Measurements from ENCODE around the gene RDH16.
"Not testable (repeated sequence)": the region's sequence is repeated elsewhere in the genome, so short reads cannot be mapped to it uniquely, and the experiment has no call there.

The RDH16 gene

GRCh38 chr12:56989861-56990610, 32.6 kb upstream of the RDH16 start:
- FAIRE-seq = no peak

GRCh38 chr12:56988207-56988739, 30.9 kb upstream of the RDH16 start:
- DNase-seq (ENCODE audit: insufficient read length, low spot score) = no peak
- no peak for FAIRE-seq

More at GRCh38 chr12:56989861-56990610, 32.6 kb upstream of the RDH16 start:
- DNase-seq (ENCODE audit: insufficient read length, low spot score) = no peak

- DNase-seq (ENCODE audit: insufficient read length, low spot score) = peak; percentile 59
- no peak for FAIRE-seq
These were observed 30.2 kb upstream of the RDH16 start for GRCh38 chr12:56987551-56988053.

- FAIRE-seq = no peak
These were observed 29.6 kb upstream of the RDH16 start for GRCh38 chr12:56987011-56987410.

GRCh38 chr12:56985714-56986113, 28.3 kb upstream of the RDH16 start:
- DNase-seq (ENCODE audit: insufficient read length, low spot score); FAIRE-seq: not testable (repeated sequence)

More at GRCh38 chr12:56987011-56987410, 29.6 kb upstream of the RDH16 start:
- no peak for DNase-seq (ENCODE audit: insufficient read length, low spot score)

GRCh38 chr12:56983386-56983785, 26.0 kb upstream of the RDH16 start:
- FAIRE-seq (no peak), DNase-seq (ENCODE audit: insufficient read length, low spot score) (no peak)

- not testable (repeated sequence) for FAIRE-seq
These were observed 25.3 kb upstream of the RDH16 start for GRCh38 chr12:56982578-56983236.

GRCh38 chr12:56980941-56981530, 23.6 kb upstream of the RDH16 start:
- FAIRE-seq (no peak), DNase-seq (ENCODE audit: insufficient read length, low spot score) (no peak)

More at GRCh38 chr12:56982578-56983236, 25.3 kb upstream of the RDH16 start:
- DNase-seq (ENCODE audit: insufficient read length, low spot score) = not testable (repeated sequence)

- DNase-seq (ENCODE audit: insufficient read length, low spot score) (no peak), FAIRE-seq (no peak)
These were observed 22.9 kb upstream of the RDH16 start for GRCh38 chr12:56980268-56980667.

- DNase-seq (ENCODE audit: insufficient read length, low spot score) (no peak), FAIRE-seq (no peak)
These were observed 22.2 kb upstream of the RDH16 start for GRCh38 chr12:56979628-56980027.

- DNase-seq (ENCODE audit: insufficient read length, low spot score) (no peak), FAIRE-seq (no peak)
These were observed 21.2 kb upstream of the RDH16 start for GRCh38 chr12:56978397-56979138.

- not testable (repeated sequence) for DNase-seq (ENCODE audit: insufficient read length, low spot score); FAIRE-seq
These were observed 20.0 kb upstream of the RDH16 start for GRCh38 chr12:56977361-56977760.

GRCh38 chr12:56974224-56974623, 16.8 kb upstream of the RDH16 start:
- FAIRE-seq; DNase-seq (ENCODE audit: insufficient read length, low spot score): not testable (repeated sequence)

- FAIRE-seq = not testable (repeated sequence)
These were observed 11.5 kb upstream of the RDH16 start for GRCh38 chr12:56968910-56969309.

GRCh38 chr12:56965997-56966642, 8.7 kb upstream of the RDH16 start:
- not testable (repeated sequence) for DNase-seq (ENCODE audit: insufficient read length, low spot score); FAIRE-seq

More at GRCh38 chr12:56968910-56969309, 11.5 kb upstream of the RDH16 start:
- not testable (repeated sequence) for DNase-seq (ENCODE audit: insufficient read length, low spot score)

- FAIRE-seq; DNase-seq (ENCODE audit: insufficient read length, low spot score): not testable (repeated sequence)
These were observed 7.7 kb upstream of the RDH16 start for GRCh38 chr12:56965124-56965523.

- FAIRE-seq; DNase-seq (ENCODE audit: insufficient read length, low spot score): not testable (repeated sequence)
These were observed 6.1 kb upstream of the RDH16 start for GRCh38 chr12:56963557-56963956.

GRCh38 chr12:56962247-56962646, 4.8 kb upstream of the RDH16 start:
- not testable (repeated sequence) for DNase-seq (ENCODE audit: insufficient read length, low spot score); FAIRE-seq

GRCh38 chr12:56958422-56958821, 1.0 kb upstream of the RDH16 start:
- FAIRE-seq (no peak), DNase-seq (ENCODE audit: insufficient read length, low spot score) (no peak)

Data from GM19239 (cell line).